HCT116 (cell line): Measurements from ENCODE around the gene RXFP2. TPM values are rescaled to one million over a fixed set of nuclear protein-coding genes. Genes with fewer than 3 reads are reported as not detected.

Experiments
- ATAC-seq: fragments of 200-7000 bp; cut with Tn5 transposase; 2 replicates; pipeline ENCODE4 v1.9.1; 2020; ENCODE audit warnings: mild to moderate bottlenecking, moderate library complexity
- BruUV-seq: library from RNA; stranded (reverse); fragments of 400-500 nt; replicated peaks from 2 replicates; lab custom pipeline; 2021; lab: Mats Ljungman, UMichigan
- CTCF ChIA-PET: fragments of 300-600 bp; sonication (Branson Sonifier 250); formaldehyde crosslinking; loops from one replicate; lab custom pipeline; 2021; ENCODE audit warnings: antibody characterized with exemption; lab: Charles Lee
- POLR2A ChIA-PET: fragments of 300-600, 350-600 bp; sonication (Branson Sonifier 250); formaldehyde crosslinking; loops from one replicate; lab custom pipeline; 2021; ENCODE audit warnings: antibody characterized with exemption; lab: Charles Lee
- RAD21 ChIA-PET, 2 experiments: fragments of 300-600 bp; sonication (Branson Sonifier 250); formaldehyde crosslinking; loops; one replicate each; lab custom pipeline; 2023; ENCODE audit warnings: low total read pairs in 2 of 2; ENCODE audit not compliant: uncharacterized antibody in 2 of 2, unreplicated experiment in 2 of 2, low non-redundant PET in 1 of 2; lab: Charles Lee
- DNase-seq: peaks from one replicate; pipeline ENCODE4 v3.0.0-alpha.2; 2010; ENCODE audit warnings: low read depth, low spot score
- H2AFZ ChIP-seq: fragments of 200-600 bp; shearing (Covaris generic), sonication (generic); 2 replicates; pipeline ENCODE4 v1.6.1; 2017; ENCODE audit warnings: low read depth, mixed run types, mixed read lengths, antibody characterized with exemption, low read length; ENCODE audit not compliant: poor library complexity, severe bottlenecking
- H3K27ac ChIP-seq: 2 replicates; pipeline ENCODE4 v1.5.1; 2012; ENCODE audit warnings: low read depth, low read length
- H3K27me3 ChIP-seq: fragments of 200-600 bp; sonication (generic); 2 replicates; pipeline ENCODE4 v1.6.1; 2016; ENCODE audit warnings: mixed run types, low read length, mixed read lengths; ENCODE audit not compliant: insufficient read depth
- H3K36me3 ChIP-seq, 2 experiments: fragments of 200-500 bp in 1 of 2; fragments of 200-600 bp in 1 of 2; sonication (Bioruptor generic) in 1 of 2; sonication (generic) in 1 of 2; 2 replicates each; pipeline versions ENCODE4 v1.5.1 to v1.6.1; 2014 to 2016; ENCODE audit warnings: low read length in 2 of 2, inconsistent platforms in 1 of 2, mixed read lengths in 1 of 2, mixed run types in 1 of 2; ENCODE audit not compliant: insufficient read depth in 2 of 2, control insufficient read depth in 1 of 2
- H3K4me1 ChIP-seq, 2 experiments: fragments of 200-600 bp in 1 of 2; sonication (generic) in 1 of 2; 2 replicates each; pipeline versions ENCODE4 v1.5.1 to v1.6.1; 2012 to 2017; ENCODE audit warnings: low read length in 2 of 2, inconsistent platforms in 1 of 2, mild to moderate bottlenecking in 1 of 2, mixed read lengths in 1 of 2, mixed run types in 1 of 2, moderate library complexity in 1 of 2; ENCODE audit not compliant: insufficient read depth in 2 of 2, control insufficient read depth in 1 of 2
- H3K4me2 ChIP-seq: fragments of 200-600 bp; sonication (generic); 2 replicates; pipeline ENCODE4 v1.6.1; 2017; ENCODE audit warnings: mixed run types, low read length, mixed read lengths
- H3K4me3 ChIP-seq, 2 experiments: fragments of 200-600 bp in 1 of 2; sonication (generic) in 1 of 2; replicated peaks in 1 of 2; 2 replicates each; pipeline ENCODE4 v1.5.1; 2011 to 2016; ENCODE audit warnings: low read length in 2 of 2, control low read depth in 1 of 2, low read depth in 1 of 2, mild to moderate bottlenecking in 1 of 2, mixed read lengths in 1 of 2, mixed run types in 1 of 2
- H3K79me2 ChIP-seq: fragments of 200-600 bp; sonication (generic); 2 replicates; pipeline ENCODE4 v1.6.1; 2017; ENCODE audit warnings: mild to moderate bottlenecking, mixed run types, low read length, moderate library complexity, mixed read lengths; ENCODE audit not compliant: insufficient read depth
- H3K9ac ChIP-seq: fragments of 200-600 bp; sonication (generic); 2 replicates; pipeline ENCODE4 v1.6.1; 2016; ENCODE audit warnings: low read length, mixed read lengths
- H3K9me2 ChIP-seq: fragments of 200-600 bp; sonication (generic), shearing (Covaris generic); 2 replicates; pipeline ENCODE4 v1.6.1; 2017; ENCODE audit warnings: mixed run types, mild to moderate bottlenecking, moderate library complexity; ENCODE audit not compliant: insufficient read depth
- H3K9me3 ChIP-seq, 2 experiments: fragments of 200-500 bp in 1 of 2; fragments of 200-600 bp in 1 of 2; sonication (Bioruptor generic) in 1 of 2; sonication (generic) in 1 of 2; 2 replicates each; pipeline ENCODE4 v1.6.1; 2014 to 2017; ENCODE audit warnings: low read length in 2 of 2, mixed read lengths in 2 of 2, inconsistent platforms in 1 of 2, low read depth in 1 of 2, mild to moderate bottlenecking in 1 of 2, mixed run types in 1 of 2, moderate library complexity in 1 of 2; ENCODE audit not compliant: control insufficient read depth in 1 of 2, insufficient read depth in 1 of 2
- H4K20me1 ChIP-seq: fragments of 200-600 bp; sonication (generic), shearing (Covaris generic); 2 replicates; pipeline ENCODE4 v1.6.1; 2017; ENCODE audit warnings: mixed run types, mild to moderate bottlenecking, moderate library complexity; ENCODE audit not compliant: insufficient read depth
- CEBPB ChIP-seq: IDR thresholded peaks from 2 replicates; pipeline ENCODE4 v1.6.1; 2012; ENCODE audit warnings: low read depth
- EGR1 ChIP-seq: IDR thresholded peaks from 2 replicates; pipeline ENCODE4 v1.6.1; 2012; ENCODE audit warnings: low read depth
- EZH2 ChIP-seq: fragments of 200-600 bp; sonication (generic); IDR thresholded peaks from 2 replicates; pipeline ENCODE4 v1.6.1; 2017; ENCODE audit warnings: antibody characterized with exemption, mixed run types
- EZH2phosphoT487 ChIP-seq: fragments of 200-600 bp; IDR thresholded peaks from 2 replicates; pipeline ENCODE4 v1.6.1; 2018; ENCODE audit warnings: antibody characterized with exemption, borderline replicate concordance
- POLR2A ChIP-seq: IDR thresholded peaks from 2 replicates; pipeline ENCODE4 v1.7.0; 2011; ENCODE audit warnings: borderline replicate concordance; ENCODE audit not compliant: insufficient read depth, insufficient read length; ENCODE audit errors: extremely low read depth
- POLR2AphosphoS5 ChIP-seq: IDR thresholded peaks from 2 replicates; pipeline ENCODE4 v1.6.1; 2011; ENCODE audit warnings: mild to moderate bottlenecking, low read depth, low read length, moderate library complexity
- SIN3A ChIP-seq: IDR thresholded peaks from 2 replicates; pipeline ENCODE4 v1.6.1; 2012; ENCODE audit warnings: low read depth
- SRF ChIP-seq: IDR thresholded peaks from 2 replicates; pipeline ENCODE4 v1.6.1; 2012; ENCODE audit warnings: low read depth
- YY1 ChIP-seq: IDR thresholded peaks from 2 replicates; pipeline ENCODE4 v1.6.1; 2011; ENCODE audit warnings: low read length, low read depth, moderate library complexity, mild to moderate bottlenecking; ENCODE audit not compliant: insufficient replicate concordance; ENCODE audit errors: extremely low read depth
- intact Hi-C: fragments of 100-400 bp; cut with micrococcal nuclease; formaldehyde crosslinking; loops from 2 replicates; pipeline ENCODE4 v1.10.0; 2022
- total RNA-seq: library from RNA; stranded (reverse); gene quantifications from one replicate; pipeline ENCODE4 v1.2.1, GENCODE V29; 2021; ENCODE audit not compliant: unreplicated experiment
- TF ChIP-seq, protein P1 (sequence below): IDR thresholded peaks from 2 replicates; pipeline ENCODE4 v1.6.1; 2012; ENCODE audit warnings: low read depth
- TF ChIP-seq, protein P2 (sequence below), 3 experiments: fragments of 200-600 bp in 1 of 3; sonication (generic) in 1 of 3; IDR thresholded peaks in 2 of 3; conservative IDR thresholded peaks in 1 of 3; 2 replicates each; pipeline ENCODE4 v1.5.1; 2012 to 2017; ENCODE audit warnings: low read depth in 2 of 3, low read length in 2 of 3, antibody characterized with exemption in 1 of 3, borderline replicate concordance in 1 of 3, control low read depth in 1 of 3, mild to moderate bottlenecking in 1 of 3, mixed read lengths in 1 of 3, mixed run types in 1 of 3, moderate library complexity in 1 of 3; ENCODE audit not compliant: insufficient read depth in 1 of 3

Gene RXFP2
- total RNA-seq, 1 experiment from 2014 or later: not detected

DNA sequence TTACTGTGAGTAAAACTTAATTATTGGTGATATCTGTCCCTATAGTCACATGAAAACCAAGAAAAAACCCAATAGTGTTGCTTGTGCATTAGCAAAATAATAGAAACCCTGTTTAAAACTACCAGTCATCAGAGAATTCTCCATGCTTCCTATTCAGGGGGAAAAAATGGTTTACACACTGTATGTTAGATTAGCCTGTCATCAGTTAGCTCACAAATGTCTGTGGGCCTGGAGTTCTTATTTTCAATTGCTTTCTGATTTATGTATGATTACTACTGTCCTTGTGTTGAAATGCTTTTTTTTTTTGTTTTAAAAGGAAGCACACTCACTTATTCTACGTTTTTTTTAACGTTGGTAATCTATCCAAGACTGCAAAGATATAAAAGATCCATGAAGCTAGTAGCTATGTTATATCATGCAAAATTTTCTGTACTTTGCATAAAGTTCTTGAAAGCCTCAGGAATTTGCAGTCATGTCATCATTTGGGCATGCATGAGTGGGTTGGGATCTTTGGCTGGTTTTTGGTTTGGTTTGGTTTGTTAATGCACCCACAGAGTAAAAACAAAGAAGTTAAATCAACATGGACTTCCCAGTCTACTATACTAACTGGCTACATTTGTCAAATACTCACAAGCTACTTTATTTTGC, 25.9 kb downstream of the RXFP2 start:
- no peaks in the 10 kb centered on the region for H3K9me2 ChIP-seq
- no peak for ATAC-seq
- no peak overlapping the region for H2AFZ ChIP-seq
- H3K27me3 ChIP-seq: peaks cover 65% of the 10 kb centered on the region
- H3K4me1 ChIP-seq: no peaks in the 10 kb centered on the region
- ChIA-PET POLR2A (no interaction called here), CTCF (no interaction called here), RAD21 (no interaction called here)
- H3K36me3 ChIP-seq: no peaks in the 10 kb centered on the region
- TF ChIP-seq POLR2A (no peak), POLR2AphosphoS5 (no peak), EZH2phosphoT487 (no peak), SIN3A (no peak), EZH2 (no peak), YY1 (no peak), CEBPB (no peak), EGR1 (no peak), SRF (no peak)
- TF ChIP-seq, protein P1, sequence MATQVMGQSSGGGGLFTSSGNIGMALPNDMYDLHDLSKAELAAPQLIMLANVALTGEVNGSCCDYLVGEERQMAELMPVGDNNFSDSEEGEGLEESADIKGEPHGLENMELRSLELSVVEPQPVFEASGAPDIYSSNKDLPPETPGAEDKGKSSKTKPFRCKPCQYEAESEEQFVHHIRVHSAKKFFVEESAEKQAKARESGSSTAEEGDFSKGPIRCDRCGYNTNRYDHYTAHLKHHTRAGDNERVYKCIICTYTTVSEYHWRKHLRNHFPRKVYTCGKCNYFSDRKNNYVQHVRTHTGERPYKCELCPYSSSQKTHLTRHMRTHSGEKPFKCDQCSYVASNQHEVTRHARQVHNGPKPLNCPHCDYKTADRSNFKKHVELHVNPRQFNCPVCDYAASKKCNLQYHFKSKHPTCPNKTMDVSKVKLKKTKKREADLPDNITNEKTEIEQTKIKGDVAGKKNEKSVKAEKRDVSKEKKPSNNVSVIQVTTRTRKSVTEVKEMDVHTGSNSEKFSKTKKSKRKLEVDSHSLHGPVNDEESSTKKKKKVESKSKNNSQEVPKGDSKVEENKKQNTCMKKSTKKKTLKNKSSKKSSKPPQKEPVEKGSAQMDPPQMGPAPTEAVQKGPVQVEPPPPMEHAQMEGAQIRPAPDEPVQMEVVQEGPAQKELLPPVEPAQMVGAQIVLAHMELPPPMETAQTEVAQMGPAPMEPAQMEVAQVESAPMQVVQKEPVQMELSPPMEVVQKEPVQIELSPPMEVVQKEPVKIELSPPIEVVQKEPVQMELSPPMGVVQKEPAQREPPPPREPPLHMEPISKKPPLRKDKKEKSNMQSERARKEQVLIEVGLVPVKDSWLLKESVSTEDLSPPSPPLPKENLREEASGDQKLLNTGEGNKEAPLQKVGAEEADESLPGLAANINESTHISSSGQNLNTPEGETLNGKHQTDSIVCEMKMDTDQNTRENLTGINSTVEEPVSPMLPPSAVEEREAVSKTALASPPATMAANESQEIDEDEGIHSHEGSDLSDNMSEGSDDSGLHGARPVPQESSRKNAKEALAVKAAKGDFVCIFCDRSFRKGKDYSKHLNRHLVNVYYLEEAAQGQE: no peak
- TF ChIP-seq, protein P2, sequence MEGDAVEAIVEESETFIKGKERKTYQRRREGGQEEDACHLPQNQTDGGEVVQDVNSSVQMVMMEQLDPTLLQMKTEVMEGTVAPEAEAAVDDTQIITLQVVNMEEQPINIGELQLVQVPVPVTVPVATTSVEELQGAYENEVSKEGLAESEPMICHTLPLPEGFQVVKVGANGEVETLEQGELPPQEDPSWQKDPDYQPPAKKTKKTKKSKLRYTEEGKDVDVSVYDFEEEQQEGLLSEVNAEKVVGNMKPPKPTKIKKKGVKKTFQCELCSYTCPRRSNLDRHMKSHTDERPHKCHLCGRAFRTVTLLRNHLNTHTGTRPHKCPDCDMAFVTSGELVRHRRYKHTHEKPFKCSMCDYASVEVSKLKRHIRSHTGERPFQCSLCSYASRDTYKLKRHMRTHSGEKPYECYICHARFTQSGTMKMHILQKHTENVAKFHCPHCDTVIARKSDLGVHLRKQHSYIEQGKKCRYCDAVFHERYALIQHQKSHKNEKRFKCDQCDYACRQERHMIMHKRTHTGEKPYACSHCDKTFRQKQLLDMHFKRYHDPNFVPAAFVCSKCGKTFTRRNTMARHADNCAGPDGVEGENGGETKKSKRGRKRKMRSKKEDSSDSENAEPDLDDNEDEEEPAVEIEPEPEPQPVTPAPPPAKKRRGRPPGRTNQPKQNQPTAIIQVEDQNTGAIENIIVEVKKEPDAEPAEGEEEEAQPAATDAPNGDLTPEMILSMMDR (IDR thresholded peaks at IDR 0.05 in 2 of 3, conservative IDR thresholded peaks at IDR 0.05 in 1 of 3; ENCODE audit: borderline replicate concordance in 1 of 3, insufficient read depth in 1 of 3, low read depth in 2 of 3, low read length in 2 of 3): no peak
- DNase-seq: no peak
- no peaks in the 10 kb centered on the region for H3K79me2 ChIP-seq
- intact Hi-C loops: no loop called here
- no peak overlapping the region for H3K9ac ChIP-seq
- no TSS peak for BruUV-seq
- H3K27ac ChIP-seq: no peak overlapping the region
- no peak overlapping the region for H3K4me3 ChIP-seq
- H3K9me3 ChIP-seq: no peaks in the 10 kb centered on the region
- no peak overlapping the region for H3K4me2 ChIP-seq
- H4K20me1 ChIP-seq: no peaks in the 10 kb centered on the region
